Measurements from ENCODE around the gene ZNF609.
A peak's percentile ranks its signal among the peaks of the same experiment; 100 is the strongest.
"Not testable (repeated sequence)": the region's sequence is repeated elsewhere in the genome, so short reads cannot be mapped to it uniquely, and the experiment has no call there.

ZNF609 gene

GRCh38 chr15:64633332-64633731 is 173.0 kb downstream of the ZNF609 start:
- DNase-seq (ENCODE audit: low read depth) = no peak
- no peak overlapping the region for H3K4me3 ChIP-seq (ENCODE audit: control insufficient read depth, low read depth, low read length)
- TF ChIP-seq CTCF (conservative IDR thresholded peaks at IDR 0.05; ENCODE audit: control insufficient read depth, insufficient read depth, low read depth, low read length) = no peak

DNA sequence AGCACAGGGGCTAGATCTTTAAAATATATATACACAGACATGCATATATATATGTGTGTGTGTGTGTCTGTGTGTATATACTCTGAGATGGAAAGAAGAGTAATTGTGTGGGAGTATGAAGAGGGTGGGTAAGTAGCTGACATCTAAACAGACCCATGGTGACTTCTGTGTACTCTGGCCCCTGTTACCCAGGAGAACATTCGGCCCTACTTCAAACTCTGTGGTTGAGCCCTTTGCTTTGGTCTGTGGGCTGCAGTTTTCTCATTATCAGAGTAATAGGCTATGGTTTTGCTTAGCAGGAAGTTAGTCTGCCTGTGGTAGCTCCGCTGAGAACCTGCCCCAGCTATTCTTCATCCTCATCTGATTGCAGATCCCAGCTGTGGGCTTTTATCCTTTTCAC is 173.6 kb downstream of the ZNF609 start:
- no peak overlapping the region for H3K4me3 ChIP-seq (ENCODE audit: control insufficient read depth, low read depth, low read length)
- DNase-seq (ENCODE audit: low read depth) = no peak

GRCh38 chr15:64634576-64635498 is 174.5 kb downstream of the ZNF609 start:
- no peak for DNase-seq (ENCODE audit: low read depth)
- H3K4me3 ChIP-seq (ENCODE audit: control insufficient read depth, low read depth, low read length) = no peak overlapping the region
- no peak for TF ChIP-seq CTCF (conservative IDR thresholded peaks at IDR 0.05; ENCODE audit: control insufficient read depth, insufficient read depth, low read depth, low read length)

More for the DNA sequence above, 173.6 kb downstream of the ZNF609 start:
- no peak for TF ChIP-seq CTCF (conservative IDR thresholded peaks at IDR 0.05; ENCODE audit: control insufficient read depth, insufficient read depth, low read depth, low read length)

DNA sequence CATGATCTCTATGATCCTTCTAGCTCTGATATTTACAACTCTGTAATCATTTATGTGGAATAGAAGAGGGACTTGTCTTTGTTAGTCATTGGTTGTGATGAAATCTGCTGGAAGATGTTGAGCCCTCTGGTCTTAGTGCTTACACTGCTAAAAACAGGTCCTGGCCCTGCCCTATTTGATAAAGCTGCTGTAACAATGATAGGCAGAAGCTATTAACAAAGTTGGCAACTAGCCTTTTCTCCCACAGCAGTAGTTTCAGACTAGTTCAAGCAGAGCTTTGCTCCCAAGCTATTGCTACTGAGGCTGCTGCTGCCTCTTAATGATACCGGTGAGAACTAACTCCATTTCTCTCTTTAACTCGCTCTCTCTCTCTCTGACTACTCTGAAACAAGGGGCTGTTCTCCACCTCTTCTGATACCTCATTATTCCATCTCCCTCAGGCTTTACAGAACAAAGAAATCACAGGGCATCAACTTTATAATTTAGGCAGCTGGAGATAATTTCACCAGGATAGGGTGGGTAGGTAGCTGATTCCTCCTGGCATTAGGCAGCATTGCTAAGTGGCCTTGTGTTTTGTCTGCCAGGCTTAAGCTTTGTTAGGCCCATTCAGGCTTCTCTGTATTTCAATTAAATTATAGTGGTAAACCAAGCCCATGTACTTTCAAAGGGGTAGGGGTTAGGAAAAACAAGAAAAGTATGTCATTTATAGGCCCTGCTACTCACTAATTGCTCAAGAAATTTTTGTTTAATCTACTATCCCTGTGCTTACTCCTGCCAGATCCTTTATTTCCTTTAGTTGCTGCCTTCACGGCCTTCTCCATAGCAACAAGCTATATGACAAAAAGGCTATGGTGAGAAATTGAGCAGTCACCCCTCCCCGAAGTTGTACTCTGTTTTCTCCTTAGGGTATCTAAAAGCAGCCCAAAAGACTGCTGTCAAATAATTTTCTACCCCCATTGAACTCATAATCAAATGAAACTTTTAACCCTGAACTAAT is 175.4 kb downstream of the ZNF609 start:
- no peak for TF ChIP-seq CTCF (conservative IDR thresholded peaks at IDR 0.05; ENCODE audit: control insufficient read depth, insufficient read depth, low read depth, low read length)
- no peak overlapping the region for H3K4me3 ChIP-seq (ENCODE audit: control insufficient read depth, low read depth, low read length)
- peak; percentile 79 for DNase-seq (ENCODE audit: low read depth)

- DNase-seq (ENCODE audit: low read depth) = no peak
- TF ChIP-seq CTCF (conservative IDR thresholded peaks at IDR 0.05; ENCODE audit: control insufficient read depth, insufficient read depth, low read depth, low read length) = no peak
- H3K4me3 ChIP-seq (ENCODE audit: control insufficient read depth, low read depth, low read length) = no peak overlapping the region
Observed at GRCh38 chr15:64636556-64636955, 176.2 kb downstream of the ZNF609 start.

DNA sequence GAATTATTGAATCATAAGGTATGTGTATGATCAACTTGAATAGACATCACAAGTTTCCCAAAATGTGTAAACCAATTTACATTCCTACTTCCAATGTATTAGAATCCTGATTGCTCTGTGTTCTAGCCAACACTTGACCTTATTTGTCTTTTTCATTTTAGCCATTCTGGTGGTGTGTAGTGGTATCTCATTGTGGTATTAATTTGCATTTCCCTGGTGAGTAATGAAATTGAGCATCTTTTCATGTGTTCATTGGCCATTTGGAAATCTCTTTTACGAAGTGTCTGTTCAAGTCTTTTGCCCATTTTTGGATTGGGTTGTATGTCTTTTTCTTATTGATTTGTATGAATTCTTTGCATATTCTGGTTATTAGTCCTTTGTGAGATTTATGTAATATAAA is 177.0 kb downstream of the ZNF609 start:
- no peak for DNase-seq (ENCODE audit: low read depth)
- TF ChIP-seq CTCF (conservative IDR thresholded peaks at IDR 0.05; ENCODE audit: control insufficient read depth, insufficient read depth, low read depth, low read length) = no peak
- no peak overlapping the region for H3K4me3 ChIP-seq (ENCODE audit: control insufficient read depth, low read depth, low read length)

DNA sequence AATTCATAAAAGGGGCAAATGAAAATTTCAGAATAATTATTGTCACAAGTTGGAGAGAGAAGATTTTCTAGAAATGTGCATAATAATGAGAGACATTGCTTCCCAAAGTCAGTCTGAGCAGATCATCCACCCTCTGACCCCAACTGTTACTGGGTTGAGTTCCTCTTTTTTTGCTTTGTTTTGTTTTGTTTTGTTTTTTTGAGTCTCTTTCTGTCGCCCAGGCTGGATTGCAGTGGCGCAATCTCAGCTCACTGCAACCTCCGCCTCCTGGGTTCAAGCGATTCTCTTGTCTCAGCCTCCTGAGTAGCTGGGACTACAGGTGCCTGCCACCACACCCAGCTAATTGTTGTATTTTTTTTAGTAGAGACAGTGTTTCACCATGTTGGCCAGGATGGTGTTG is 179.4 kb downstream of the ZNF609 start:
- not testable (repeated sequence) for DNase-seq (ENCODE audit: low read depth); H3K4me3 ChIP-seq (ENCODE audit: control insufficient read depth, low read depth, low read length)

Measured in fibroblast of mammary gland (primary cell).